ENCODE data around the gene OTULIN. TPM values are rescaled to one million over a fixed set of nuclear protein-coding genes. Genes with fewer than 3 reads are reported as not detected.

The OTULIN gene
- total RNA-seq, 1 experiment from 2014 or later: 10.6 TPM

GRCh38 chr5:14665949-14666348 is 1.4 kb downstream of the OTULIN start:
- DNase-seq (ENCODE audit: low read depth): peak; percentile 31
- in situ Hi-C loops (cut with HindIII; ENCODE audit: low pct_unique_long_range_greater_than_20kb, low sequenced_read_pairs): no loop called here

GRCh38 chr5:14666357-14666756 is 1.8 kb downstream of the OTULIN start:
- in situ Hi-C loops (cut with HindIII; ENCODE audit: low pct_unique_long_range_greater_than_20kb, low sequenced_read_pairs): no loop called here
- no peak for DNase-seq (ENCODE audit: low read depth)

DNA sequence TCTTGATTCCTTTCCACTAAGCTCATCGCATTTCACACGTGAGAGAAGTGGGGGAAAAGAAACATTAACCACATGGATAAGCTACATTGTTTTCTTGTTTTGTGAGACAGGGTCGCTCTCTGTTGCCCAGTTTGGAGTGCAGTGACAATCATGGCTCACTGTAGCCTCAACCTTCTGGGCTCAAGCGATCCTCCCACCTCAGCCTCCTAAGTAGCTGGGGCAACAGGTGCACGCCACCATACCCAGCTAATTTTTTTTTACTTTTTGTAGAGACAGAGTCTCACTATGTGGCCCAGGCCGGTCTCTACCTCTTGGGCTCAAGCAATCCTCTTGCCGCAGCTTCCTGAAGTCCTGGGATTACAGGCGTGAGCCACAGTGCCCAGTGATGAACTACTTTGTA is 2.8 kb downstream of the OTULIN start:
- in situ Hi-C loops (cut with HindIII; ENCODE audit: low pct_unique_long_range_greater_than_20kb, low sequenced_read_pairs): no loop called here
- no peak for DNase-seq (ENCODE audit: low read depth)

DNA sequence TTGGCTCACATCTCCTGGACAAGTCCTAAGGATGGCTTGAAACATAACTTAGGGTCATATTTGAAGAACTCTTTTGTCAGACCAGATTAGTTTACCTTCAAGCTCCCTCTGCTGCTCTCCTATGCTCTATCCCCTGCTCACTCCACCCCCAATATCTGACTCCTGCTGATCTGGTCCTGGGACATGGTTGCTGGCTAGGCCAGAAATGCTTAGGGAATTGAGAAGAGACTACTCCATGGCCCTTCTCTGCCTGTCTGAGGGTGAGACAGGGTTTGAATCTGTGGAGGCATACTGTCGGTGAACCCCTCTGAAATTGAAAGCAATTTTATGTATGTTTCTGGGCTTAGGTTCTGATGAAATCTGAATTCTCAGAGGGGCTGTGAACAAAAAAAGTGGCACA is 3.3 kb downstream of the OTULIN start:
- DNase-seq (ENCODE audit: low read depth): no peak
- in situ Hi-C loops (cut with HindIII; ENCODE audit: low pct_unique_long_range_greater_than_20kb, low sequenced_read_pairs): no loop called here

- in situ Hi-C loops (cut with HindIII; ENCODE audit: low pct_unique_long_range_greater_than_20kb, low sequenced_read_pairs): no loop called here
- DNase-seq (ENCODE audit: low read depth): no peak
Measured at GRCh38 chr5:14668181-14668591, 3.7 kb downstream of the OTULIN start.

- no peak for DNase-seq (ENCODE audit: low read depth)
- in situ Hi-C loops (cut with HindIII; ENCODE audit: low pct_unique_long_range_greater_than_20kb, low sequenced_read_pairs): no loop called here
Measured at GRCh38 chr5:14669415-14669814, 4.9 kb downstream of the OTULIN start.

DNA sequence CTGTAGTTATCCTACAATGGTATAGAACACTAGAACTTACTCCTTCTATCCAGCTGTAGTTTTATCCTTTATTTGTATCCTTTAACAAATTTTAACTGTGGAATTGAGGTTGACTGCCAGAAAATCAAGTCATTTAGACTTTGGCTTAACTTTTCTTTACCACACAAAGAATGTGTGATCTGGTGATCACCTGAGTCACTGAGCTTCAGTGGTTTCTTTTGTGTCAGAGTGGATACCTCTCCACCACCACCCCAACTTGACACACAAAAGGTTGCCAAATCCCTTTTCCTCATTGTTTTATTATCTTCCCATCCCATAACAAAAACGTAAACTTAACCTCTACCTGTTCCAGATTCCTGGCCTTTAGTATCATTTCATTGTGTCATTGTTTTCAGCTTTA is 5.5 kb downstream of the OTULIN start:
- in situ Hi-C loops (cut with HindIII; ENCODE audit: low pct_unique_long_range_greater_than_20kb, low sequenced_read_pairs): no loop called here
- DNase-seq (ENCODE audit: low read depth): no peak

DNA sequence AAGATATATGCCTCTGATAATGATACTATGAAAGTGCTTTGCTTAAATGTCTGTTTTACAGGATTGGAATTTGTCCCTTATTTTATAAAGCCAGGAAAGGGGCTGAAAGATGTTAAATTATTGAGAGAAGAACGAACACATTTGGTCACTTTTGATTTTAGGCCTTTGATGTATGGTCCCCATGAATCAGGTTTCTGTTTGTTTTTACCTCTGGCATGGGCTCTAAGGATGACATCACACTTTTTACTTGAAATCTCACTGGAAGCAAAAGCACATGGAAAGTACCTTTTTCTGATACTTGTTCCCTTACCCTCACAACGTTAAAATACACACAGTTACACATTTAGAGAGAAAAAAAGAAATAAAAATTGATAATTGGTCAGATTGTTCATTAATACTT is 6.9 kb downstream of the OTULIN start:
- in situ Hi-C loops (cut with HindIII; ENCODE audit: low pct_unique_long_range_greater_than_20kb, low sequenced_read_pairs): no loop called here
- DNase-seq (ENCODE audit: low read depth): no peak

DNA sequence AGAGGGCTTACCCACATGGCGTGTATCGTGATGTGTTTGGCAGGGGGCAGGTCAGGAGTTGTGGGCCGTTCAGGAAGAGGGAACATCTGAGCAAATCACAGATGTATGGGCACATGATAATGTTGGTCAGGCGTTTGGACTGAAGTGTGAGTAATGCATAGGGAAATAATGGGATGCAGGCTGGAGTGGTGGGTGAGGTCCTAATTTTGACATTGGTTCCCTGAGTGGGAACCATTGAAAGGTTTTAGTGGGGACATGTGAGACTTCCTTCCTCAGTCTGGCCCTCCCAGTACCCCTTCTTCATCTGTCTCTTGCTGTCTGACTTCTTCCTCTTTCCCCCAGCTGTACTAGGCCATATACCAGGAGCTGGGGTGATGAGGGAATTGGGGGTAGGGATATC is 7.6 kb downstream of the OTULIN start:
- no peak for DNase-seq (ENCODE audit: low read depth)
- in situ Hi-C loops (cut with HindIII; ENCODE audit: low pct_unique_long_range_greater_than_20kb, low sequenced_read_pairs): no loop called here

DNA sequence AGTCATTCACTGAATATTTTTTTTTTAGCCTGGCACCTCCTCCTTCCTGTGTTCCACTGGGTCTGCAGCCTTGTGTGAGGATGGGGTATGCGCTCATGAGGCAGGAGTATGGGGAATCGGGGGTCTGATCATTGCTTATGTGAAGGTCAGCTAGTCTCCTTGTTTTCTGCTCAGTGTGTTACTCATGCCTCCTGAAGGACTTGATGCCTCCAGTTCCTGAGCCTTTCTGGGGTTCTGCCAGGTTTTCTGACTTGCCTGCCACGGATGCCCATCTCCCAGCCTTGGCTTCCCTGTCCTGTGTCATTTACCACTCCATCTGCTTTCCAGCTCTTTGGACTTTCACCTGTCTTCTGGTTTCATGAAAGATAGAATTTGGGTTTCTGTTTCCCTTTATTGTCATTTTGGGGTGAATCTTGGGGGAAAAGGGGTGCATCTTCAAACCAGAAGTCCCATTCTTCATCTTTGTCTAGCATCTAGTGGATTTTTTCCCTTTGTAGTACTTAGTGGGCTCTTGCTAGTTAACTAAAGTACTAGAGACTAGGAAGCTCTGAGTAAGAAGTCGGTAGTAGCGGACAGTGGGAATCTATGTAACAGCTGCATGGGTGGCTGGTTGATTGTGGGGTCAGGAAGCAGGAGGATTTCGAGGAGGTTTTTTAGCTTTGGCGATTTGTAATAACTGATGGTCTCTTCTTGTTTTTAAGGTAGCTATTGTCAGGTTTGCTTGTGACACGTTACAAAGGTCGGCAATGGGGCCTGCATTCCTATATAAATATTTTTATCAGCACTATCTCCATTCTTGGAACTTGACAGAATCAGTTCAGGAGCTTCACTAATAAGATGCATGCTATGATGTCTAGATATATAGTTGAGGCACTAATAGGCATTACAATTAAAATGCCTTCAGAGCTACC is 8.2 kb downstream of the OTULIN start:
- DNase-seq (ENCODE audit: low read depth): no peak
- in situ Hi-C loops (cut with HindIII; ENCODE audit: low pct_unique_long_range_greater_than_20kb, low sequenced_read_pairs): no loop called here

- no peak for DNase-seq (ENCODE audit: low read depth)
- in situ Hi-C loops (cut with HindIII; ENCODE audit: low pct_unique_long_range_greater_than_20kb, low sequenced_read_pairs): no loop called here
Measured at GRCh38 chr5:14673443-14673842, 8.9 kb downstream of the OTULIN start.

DNA sequence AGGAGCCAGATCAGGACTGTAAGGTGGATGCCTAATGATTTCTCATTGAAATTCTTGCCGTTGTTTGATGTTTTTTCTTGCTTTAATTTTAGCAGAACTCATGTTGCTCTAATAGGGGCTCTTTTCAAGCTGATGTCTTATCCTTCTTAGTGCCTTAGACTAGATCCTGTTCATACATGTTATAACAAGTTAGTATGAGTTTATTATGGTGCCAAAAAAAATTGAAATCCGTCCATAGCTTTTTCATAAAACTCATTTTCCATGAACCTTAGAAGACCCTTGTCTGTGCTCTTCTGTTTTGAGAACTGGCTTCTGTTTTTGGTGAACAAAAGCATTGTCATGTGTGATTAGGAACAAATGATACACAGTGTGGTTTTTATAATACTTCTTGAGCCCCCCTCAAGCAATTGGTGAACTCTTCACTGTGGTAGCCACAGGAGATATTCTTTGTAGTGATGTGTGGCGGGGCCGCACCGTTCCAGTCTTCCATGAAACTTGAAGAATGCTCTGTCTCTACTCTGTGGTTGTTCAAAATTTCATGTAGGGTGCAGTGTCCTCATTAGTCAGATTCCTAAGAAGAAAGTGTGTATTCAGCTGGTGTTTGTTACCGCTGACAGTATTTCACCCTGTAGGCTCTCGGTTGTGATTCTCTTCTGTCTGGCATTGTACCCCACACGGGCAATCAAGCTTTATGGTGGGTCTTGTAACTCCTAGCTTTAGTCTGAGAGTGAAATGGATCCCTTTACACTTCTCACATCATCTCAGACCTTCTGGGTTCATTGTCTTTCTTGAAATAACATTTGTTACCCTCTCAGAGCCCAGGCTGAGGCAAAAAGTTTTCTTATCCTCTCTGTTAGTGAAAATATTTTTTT is 10.7 kb downstream of the OTULIN start:
- no peak for DNase-seq (ENCODE audit: low read depth)
- in situ Hi-C loops (cut with HindIII; ENCODE audit: low pct_unique_long_range_greater_than_20kb, low sequenced_read_pairs): no loop called here

- DNase-seq (ENCODE audit: low read depth): no peak
- in situ Hi-C loops (cut with HindIII; ENCODE audit: low pct_unique_long_range_greater_than_20kb, low sequenced_read_pairs): no loop called here
Measured at GRCh38 chr5:14675865-14676300, 11.4 kb downstream of the OTULIN start.

- in situ Hi-C loops (cut with HindIII; ENCODE audit: low pct_unique_long_range_greater_than_20kb, low sequenced_read_pairs): no loop called here
- peak; percentile 46 for DNase-seq (ENCODE audit: low read depth)
Measured at GRCh38 chr5:14676320-14676719, 11.8 kb downstream of the OTULIN start.

DNA sequence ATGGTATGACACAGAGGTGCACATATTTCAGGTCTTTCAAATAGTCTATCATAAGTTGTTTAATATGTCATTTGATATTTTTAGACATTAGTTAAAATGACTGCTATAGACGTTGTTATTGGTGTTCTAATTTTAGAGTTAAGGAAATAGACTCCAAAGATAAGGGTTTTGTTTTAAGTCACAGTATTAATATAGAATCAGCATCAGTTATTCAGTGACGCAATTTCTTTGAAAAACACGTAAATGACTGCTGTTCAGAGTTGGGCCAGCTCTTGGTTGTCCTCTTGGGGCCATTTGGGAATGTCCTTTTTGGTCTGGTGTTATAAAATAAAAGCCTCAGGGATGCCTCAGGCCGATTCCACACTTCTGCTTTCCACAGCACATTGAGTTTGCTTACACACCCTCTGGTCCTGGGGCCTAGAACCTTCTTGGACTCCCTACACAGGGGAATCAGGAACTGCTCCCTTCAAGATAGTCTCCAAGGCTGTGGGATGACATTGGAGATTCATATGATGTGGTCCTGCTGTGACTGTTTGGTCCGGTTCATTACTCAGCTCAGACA is 14.3 kb downstream of the OTULIN start:
- no peak for DNase-seq (ENCODE audit: low read depth)
- in situ Hi-C loops (cut with HindIII; ENCODE audit: low pct_unique_long_range_greater_than_20kb, low sequenced_read_pairs): no loop called here

DNA sequence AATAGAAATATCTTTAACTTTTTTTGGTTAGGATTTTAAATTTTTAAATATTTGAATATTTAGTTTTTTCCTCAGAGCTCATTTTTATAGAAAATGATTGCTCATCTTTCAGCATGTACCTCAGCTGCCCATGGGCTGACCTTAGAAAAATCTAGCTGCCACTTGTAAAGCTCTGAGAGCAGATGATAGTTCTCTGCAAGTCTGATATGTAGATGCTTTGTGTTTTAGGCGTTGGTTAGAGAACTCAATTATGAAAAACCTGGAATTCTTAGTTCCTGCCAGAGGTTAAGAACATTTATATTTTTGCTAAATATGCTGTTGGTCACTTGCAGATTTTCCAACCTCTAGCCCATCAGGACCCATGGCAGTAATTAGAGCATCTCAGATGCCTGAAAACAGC is 15.1 kb downstream of the OTULIN start:
- in situ Hi-C loops (cut with HindIII; ENCODE audit: low pct_unique_long_range_greater_than_20kb, low sequenced_read_pairs): no loop called here
- no peak for DNase-seq (ENCODE audit: low read depth)

- DNase-seq (ENCODE audit: low read depth): no peak
- in situ Hi-C loops (cut with HindIII; ENCODE audit: low pct_unique_long_range_greater_than_20kb, low sequenced_read_pairs): no loop called here
Measured at GRCh38 chr5:14681236-14681752, 16.8 kb downstream of the OTULIN start.

DNA sequence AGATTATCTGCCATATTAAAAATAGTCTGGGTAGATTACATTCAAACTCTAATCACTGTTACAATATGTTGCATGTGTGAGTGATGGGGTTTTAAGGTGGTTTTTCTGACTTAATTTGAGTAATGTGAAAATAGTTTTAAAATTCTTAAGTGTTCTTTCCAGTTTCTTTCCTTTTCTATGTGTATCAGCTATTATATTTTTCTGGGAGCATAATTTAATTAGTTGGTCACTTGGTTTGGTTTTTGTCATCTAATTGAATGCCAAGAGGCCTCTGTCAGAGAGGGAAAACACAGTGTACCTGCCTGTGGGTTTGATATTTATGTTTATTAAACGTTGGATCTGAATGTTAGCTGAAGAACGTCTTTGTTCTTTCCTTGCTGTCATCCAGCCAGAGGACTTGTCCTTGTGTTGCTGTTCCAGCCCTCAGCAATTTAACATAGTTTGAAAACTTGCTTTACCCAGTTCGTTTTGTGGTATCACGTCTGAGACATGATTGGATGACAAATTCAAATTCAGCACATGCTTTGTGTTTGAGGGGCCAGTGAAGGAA is 19.5 kb downstream of the OTULIN start:
- in situ Hi-C loops (cut with HindIII; ENCODE audit: low pct_unique_long_range_greater_than_20kb, low sequenced_read_pairs): no loop called here
- DNase-seq (ENCODE audit: low read depth): no peak
